GM21619 (cell line): ENCODE data around the gene XPO1.

Experiments used
- ATAC-seq: cut with Tn5 transposase; IDR thresholded peaks from one replicate; pipeline ENCODE4 v1.9.1; 2021; ENCODE audit not compliant: unreplicated experiment

XPO1 gene

GRCh38 chr2:61437170-61437569 is 101.0 kb downstream of the XPO1 start:
- ATAC-seq = no peak

- ATAC-seq = no peak
Observed at GRCh38 chr2:61436092-61436491, 102.1 kb downstream of the XPO1 start.

- no peak for ATAC-seq
Observed at GRCh38 chr2:61435291-61435690, 102.9 kb downstream of the XPO1 start.

- no peak for ATAC-seq
Observed at GRCh38 chr2:61434314-61434713, 103.8 kb downstream of the XPO1 start.

- no peak for ATAC-seq
Observed at GRCh38 chr2:61433606-61434005, 104.5 kb downstream of the XPO1 start.

- no peak for ATAC-seq
Observed at GRCh38 chr2:61432990-61433389, 105.2 kb downstream of the XPO1 start.

GRCh38 chr2:61431345-61431744 is 106.8 kb downstream of the XPO1 start:
- ATAC-seq = no peak
